H1 (cell line): ENCODE results near the gene PHRF1. TPM values are rescaled to one million over a fixed set of nuclear protein-coding genes. Genes with fewer than 3 reads are reported as not detected.

Experiments used
- CTCF ChIA-PET: fragments of 300-600 bp; sonication (Branson Sonifier 250); formaldehyde crosslinking; loops from one replicate; lab custom pipeline; 2021; ENCODE audit not compliant: partially characterized antibody; lab: Charles Lee
- POLR2A ChIA-PET: fragments of 300-600 bp; sonication (Branson Sonifier 250); formaldehyde crosslinking; loops from one replicate; lab custom pipeline; 2021; ENCODE audit warnings: inconsistent platforms; ENCODE audit not compliant: partially characterized antibody; lab: Charles Lee
- DNase-seq, 2 experiments: peaks; one replicate each; pipeline versions ENCODE4 v3.0.0 to v3.0.0-alpha.2; 2010 to 2022; ENCODE audit warnings: low spot score in 2 of 2, low read depth in 1 of 2, mixed read lengths in 1 of 2
- FAIRE-seq: peaks from 2 replicates; lab custom pipeline; 2011; peaks lifted over from hg19 to GRCh38; lab: Jason Lieb, UNC
- H2AFZ ChIP-seq: 2 replicates; pipeline ENCODE4 v1.8.1; 2012; ENCODE audit warnings: low read length, inconsistent platforms
- H2AK5ac ChIP-seq: 2 replicates; pipeline ENCODE4 v1.6.1; 2013; ENCODE audit warnings: low read depth, low read length
- H2BK120ac ChIP-seq: replicated peaks from 2 replicates; pipeline ENCODE3; 2013; ENCODE audit warnings: low read depth, low read length, inconsistent platforms
- H2BK12ac ChIP-seq: 2 replicates; pipeline ENCODE4 v1.6.1; 2013; ENCODE audit warnings: low read depth, low read length
- H2BK15ac ChIP-seq: 2 replicates; pipeline ENCODE4 v1.6.1; 2013; ENCODE audit warnings: low read length
- H2BK20ac ChIP-seq: 2 replicates; pipeline ENCODE4 v1.6.1; 2013; ENCODE audit warnings: low read length
- H2BK5ac ChIP-seq: 2 replicates; pipeline ENCODE4 v1.6.1; 2013; ENCODE audit warnings: low read depth, low read length
- H3K14ac ChIP-seq: 2 replicates; pipeline ENCODE4 v1.6.1; 2013; ENCODE audit warnings: inconsistent platforms; ENCODE audit not compliant: insufficient read length
- H3K18ac ChIP-seq: 2 replicates; pipeline ENCODE4 v1.6.1; 2013; ENCODE audit warnings: low read length; ENCODE audit errors: extremely low read depth
- H3K23ac ChIP-seq: 2 replicates; pipeline ENCODE4 v1.6.1; 2013; ENCODE audit warnings: inconsistent platforms; ENCODE audit not compliant: insufficient read length
- H3K23me2 ChIP-seq: 2 replicates; pipeline ENCODE4 v1.6.1; 2013; ENCODE audit warnings: low read depth, low read length
- H3K27ac ChIP-seq: 2 replicates; pipeline ENCODE4 v1.6.1; 2011; ENCODE audit warnings: low read depth, low read length, inconsistent platforms
- H3K27me3 ChIP-seq, 4 experiments: replicated peaks in 1 of 4; 1 replicate in 1 of 4; 2 replicates in 3 of 4; pipeline versions ENCODE4 v1.6.1 to v1.8.1; 2011 to 2013; ENCODE audit warnings: low read length in 3 of 4, mild to moderate bottlenecking in 3 of 4, inconsistent platforms in 2 of 4, mixed read lengths in 2 of 4, moderate library complexity in 1 of 4; ENCODE audit not compliant: control insufficient read depth in 3 of 4, insufficient read depth in 3 of 4; ENCODE audit errors: extremely low read depth in 1 of 4
- H3K36me3 ChIP-seq, 4 experiments: 2 replicates each; pipeline versions ENCODE4 v1.6.1 to v1.8.1; 2011 to 2013; ENCODE audit warnings: mild to moderate bottlenecking in 4 of 4, low read length in 3 of 4, moderate library complexity in 2 of 4, control low read depth in 1 of 4, inconsistent platforms in 1 of 4; ENCODE audit not compliant: insufficient read depth in 4 of 4, control insufficient read depth in 2 of 4
- H3K4ac ChIP-seq: replicated peaks from 2 replicates; pipeline ENCODE3; 2013; ENCODE audit warnings: low read length, low read depth, mixed read lengths, inconsistent platforms; ENCODE audit not compliant: insufficient read length
- H3K4me1 ChIP-seq, 4 experiments: replicated peaks in 1 of 4; 1 replicate in 1 of 4; 2 replicates in 3 of 4; pipeline versions ENCODE4 v1.6.1 to v1.8.1; 2011 to 2013; ENCODE audit warnings: low read length in 3 of 4, inconsistent platforms in 2 of 4, mixed read lengths in 1 of 4; ENCODE audit not compliant: insufficient read depth in 4 of 4, control insufficient read depth in 3 of 4
- H3K4me2 ChIP-seq, 2 experiments: 2 replicates each; pipeline versions ENCODE4 v1.6.1 to v1.8.1; 2011 to 2013; ENCODE audit warnings: low read depth in 2 of 2, low read length in 2 of 2, control low read depth in 1 of 2, inconsistent platforms in 1 of 2, mild to moderate bottlenecking in 1 of 2; ENCODE audit not compliant: insufficient read depth in 1 of 2
- H3K4me3 ChIP-seq, 4 experiments: fragments of 200-600, 300-600 bp in 1 of 4; sonication (generic), shearing (Covaris generic), sonication (Bioruptor Twin) in 1 of 4; 2 replicates each; pipeline versions ENCODE4 v1.5.1 to v1.8.1; 2011 to 2016; ENCODE audit warnings: low read length in 4 of 4, low read depth in 3 of 4, control low read depth in 2 of 4, inconsistent platforms in 2 of 4, mild to moderate bottlenecking in 2 of 4, mixed read lengths in 1 of 4, moderate library complexity in 1 of 4; ENCODE audit not compliant: insufficient read depth in 2 of 4; ENCODE audit errors: extremely low read depth in 1 of 4
- H3K56ac ChIP-seq: replicated peaks from 2 replicates; pipeline ENCODE3; 2013; ENCODE audit warnings: low read depth, mild to moderate bottlenecking, mixed read lengths, low read length, inconsistent platforms; ENCODE audit not compliant: insufficient read length
- H3K79me1 ChIP-seq: 2 replicates; pipeline ENCODE4 v1.6.1; 2013; ENCODE audit warnings: low read depth, low read length, control low read depth
- H3K79me2 ChIP-seq, 2 experiments: 2 replicates each; pipeline versions ENCODE4 v1.6.1 to v1.8.1; 2012 to 2013; ENCODE audit warnings: low read length in 2 of 2, mild to moderate bottlenecking in 2 of 2, inconsistent platforms in 1 of 2; ENCODE audit not compliant: insufficient read depth in 2 of 2, control insufficient read depth in 1 of 2
- H3K9ac ChIP-seq, 4 experiments: replicated peaks in 1 of 4; 1 replicate in 1 of 4; 2 replicates in 3 of 4; pipeline versions ENCODE4 v1.6.1 to v1.8.1; 2011 to 2013; ENCODE audit warnings: low read depth in 3 of 4, low read length in 3 of 4, control low read depth in 2 of 4, mild to moderate bottlenecking in 2 of 4, moderate library complexity in 2 of 4, inconsistent platforms in 1 of 4; ENCODE audit errors: extremely low read depth in 1 of 4
- H3K9me3 ChIP-seq, 2 experiments: 2 replicates each; pipeline versions ENCODE4 v1.6.1 to v1.8.1; 2012 to 2013; ENCODE audit warnings: mild to moderate bottlenecking in 2 of 2, moderate library complexity in 2 of 2, control low read depth in 1 of 2, inconsistent platforms in 1 of 2, low read depth in 1 of 2, low read length in 1 of 2, mixed read lengths in 1 of 2; ENCODE audit not compliant: insufficient read depth in 2 of 2
- H4K20me1 ChIP-seq, 2 experiments: replicated peaks in 1 of 2; 2 replicates each; pipeline versions ENCODE3 to v1.8.1; 2011 to 2013; ENCODE audit warnings: inconsistent platforms in 2 of 2, low read length in 2 of 2, mild to moderate bottlenecking in 1 of 2; ENCODE audit not compliant: insufficient read depth in 2 of 2, control insufficient read depth in 1 of 2
- H4K5ac ChIP-seq: 2 replicates; pipeline ENCODE4 v1.6.1; 2013; ENCODE audit warnings: low read length, low read depth, mixed read lengths, inconsistent platforms; ENCODE audit not compliant: insufficient read length
- H4K8ac ChIP-seq: 2 replicates; pipeline ENCODE4 v1.8.0; 2013; ENCODE audit warnings: mild to moderate bottlenecking, moderate library complexity, low read length, inconsistent platforms; ENCODE audit not compliant: insufficient read depth; ENCODE audit errors: extremely low read depth
- H4K91ac ChIP-seq: replicated peaks from 2 replicates; pipeline ENCODE3; 2013; ENCODE audit warnings: low read length, mixed read lengths, inconsistent platforms; ENCODE audit not compliant: insufficient read length
- KDM5A ChIP-seq: fragments of 200-600 bp; IDR thresholded peaks from 2 replicates; pipeline ENCODE4 v1.7.1; 2012; ENCODE audit warnings: mild to moderate bottlenecking, low read length, inconsistent platforms, mixed read lengths
- MAX ChIP-seq: IDR thresholded peaks from 2 replicates; pipeline ENCODE4 v1.6.1; 2012; ENCODE audit warnings: inconsistent platforms
- POLR2AphosphoS5 ChIP-seq: IDR thresholded peaks from 2 replicates; pipeline ENCODE4 v1.6.1; 2011; ENCODE audit warnings: low read depth, low read length
- RAD21 ChIP-seq, 2 experiments: IDR thresholded peaks in 1 of 2; conservative IDR thresholded peaks in 1 of 2; 2 replicates each; pipeline ENCODE4 v1.6.1; 2011; ENCODE audit warnings: low read depth in 2 of 2, low read length in 2 of 2, improper control_type of control experiment in 1 of 2, inconsistent platforms in 1 of 2, mild to moderate bottlenecking in 1 of 2, moderate library complexity in 1 of 2
- TEAD4 ChIP-seq: IDR thresholded peaks from 2 replicates; pipeline ENCODE4 v1.6.1; 2012; ENCODE audit warnings: low read depth, low read length, inconsistent platforms, mixed read lengths
- ZNF274 ChIP-seq: IDR thresholded peaks from 2 replicates; pipeline ENCODE4 v1.7.0; 2012; ENCODE audit warnings: low read length, borderline replicate concordance; ENCODE audit errors: extremely low read depth
- WGBS, 2 experiments: shearing (Covaris generic) in 1 of 2; methylation state at CpG; one replicate each; pipeline versions ENCODE4 v1.1.6 to v1.1.7; 2013 to 2015; ENCODE audit warnings: low lambda C conversion rate in 2 of 2, mixed read lengths in 2 of 2, inconsistent platforms in 1 of 2, low coverage in 1 of 2, missing lambda C conversion rate in 1 of 2; ENCODE audit not compliant: insufficient replicate concordance in 2 of 2, insufficient coverage in 1 of 2, insufficient read length in 1 of 2; ENCODE audit errors: extremely low coverage in 1 of 2, missing lambda C conversion rate in 1 of 2; 5-methylcytosine and 5-hydroxymethylcytosine counted together
- polyA plus RNA-seq, 7 experiments: library from polyadenylated mRNA; depleted of rRNA in 3 of 7; stranded (reverse) in 5 of 7; unstranded in 2 of 7; fragments of >200 nt in 5 of 7; fragments of 200-250 nt in 2 of 7; gene quantifications; 1 replicate in 5 of 7; 2 replicates in 1 of 7; 4 replicates in 1 of 7; pipeline versions ENCODE4 v1.2.1 to v1.2.3, GENCODE V29; 2011 to 2013; ENCODE audit warnings: missing spikeins in 2 of 7, mixed read lengths in 2 of 7
- total RNA-seq: library from RNA; stranded (reverse); fragmentation: NEBNext Ultra II Directional; extraction: Animal tissue kit (Norgen Biotek cat#: 25700); gene quantifications from 2 replicates; pipeline ENCODE4 v1.2.1, GENCODE V29; 2021

The PHRF1 gene
- total and polyA plus RNA-seq, 2 of the 8 experiments (the other 6 are each of a cell fraction or from before 2014, with no cell fraction given): 13.4 to 37.3 TPM

- H2BK15ac ChIP-seq: peak within 1 kb of the TSS; percentile 46; the same call in 1 of the 2 replicates
- FAIRE-seq: no peak
- H3K9ac ChIP-seq: peak within 1 kb of the TSS in 3 of 4 experiments; percentile 29 to 52 (median 40); a peak in 5 of 7 replicates
- peak within 1 kb of the TSS; percentile 67 to 81 (median 74) for H3K4me3 ChIP-seq
- WGBS, 2 experiments: 3% methylated on average over 52 of the region's 97 CpGs; no CpG with 5 or more reads in 1 of the 2 experiments
- peak within 1 kb of the TSS; percentile 32 for H3K18ac ChIP-seq
- peak; percentile 70 to 94 for DNase-seq
- H2BK120ac ChIP-seq: no peak within 1 kb of the TSS
- H3K4me2 ChIP-seq: peak within 1 kb of the TSS; percentile 61 to 82
- peaks cover 0 to 15% (median 6%) of the 10 kb centered on the region in 4 experiments; a peak in 5 of 8 replicates for H3K36me3 ChIP-seq
- no peak within 1 kb of the TSS for H2AFZ ChIP-seq
- H3K4me1 ChIP-seq: peaks cover 0 to 19% (median 10%) of the 10 kb centered on the region in 4 experiments; a peak in 5 of 7 replicates
- H2BK5ac ChIP-seq: no peak within 1 kb of the TSS
- H4K20me1 ChIP-seq: peaks cover 7 to 11% of the 10 kb centered on the region in 2 experiments
- H3K23me2 ChIP-seq: peaks cover 21% of the 10 kb centered on the region; the same call in 1 of the 2 replicates
- peak within 1 kb of the TSS; percentile 88 for H4K5ac ChIP-seq
- H3K4ac ChIP-seq: peak within 1 kb of the TSS; percentile 69
- H3K79me1 ChIP-seq: no peaks in the 10 kb centered on the region
- no peak within 1 kb of the TSS; the same call in 1 of the 2 replicates for H2AK5ac ChIP-seq
- peaks cover 0 to 16% (median 6%) of the 10 kb centered on the region in 4 experiments; a peak in 5 of 7 replicates for H3K27me3 ChIP-seq
- 0 out of 2 replicates have a peak within 1 kb of the TSS, but pooled peaks have one; percentile 30 for H3K27ac ChIP-seq
- no peak within 1 kb of the TSS for H3K23ac ChIP-seq
- H4K91ac ChIP-seq: peak within 1 kb of the TSS; percentile 65
- no peak within 1 kb of the TSS; the same call in 1 of the 2 replicates for H2BK12ac ChIP-seq
- peak within 1 kb of the TSS; percentile 89; the same call in 1 of the 2 replicates for H4K8ac ChIP-seq
- peak within 1 kb of the TSS; percentile 16 for H3K56ac ChIP-seq
- H3K9me3 ChIP-seq: no peaks in the 10 kb centered on the region
- CTCF ChIA-PET: interaction anchor here (0.8 to 1.4 kb wide), 4 partner anchors 9 to 24 kb away, joined by 3 to 8 read pairs (median 4); no protein-coding TSS in a partner anchor
- POLR2A ChIA-PET: interaction anchor here (0.6 to 2.5 kb wide), 19 partner anchors 9 to 286 kb away, joined by 3 to 11 read pairs (median 4); partner anchors contain the start of genes LMNTD2, PHRF1, RNH1 and SCT
- H3K14ac ChIP-seq: no peak within 1 kb of the TSS
- H2BK20ac ChIP-seq: no peak within 1 kb of the TSS
- no peaks in the 10 kb centered on the region for H3K79me2 ChIP-seq
- TF ChIP-seq TEAD4: no peak
- TF ChIP-seq RAD21 (IDR thresholded peaks at IDR 0.05 in 1 of 2, conservative IDR thresholded peaks at IDR 0.05 in 1 of 2; ENCODE audit: low read depth in 2 of 2, low read length in 2 of 2): no peak
- TF ChIP-seq MAX: no peak
- TF ChIP-seq ZNF274: no peak
- peak; percentile 38; the same call in 1 of the 2 replicates for TF ChIP-seq POLR2AphosphoS5
- TF ChIP-seq KDM5A: no peak
Measured at GRCh38 chr11:535519-536454, 40.5 kb upstream of the PHRF1 start, which contains the start of gene HRAS. Gene HRAS (minus strand): TSS chr11:535576.
